Activated CD4-positive, alpha-beta T cell treated with anti-CD3 and anti-CD28 coated beads for 36 hours (primary cell): ENCODE measurements around the gene OAF. TPM values are rescaled to one million over a fixed set of nuclear protein-coding genes. Genes with fewer than 3 reads are reported as not detected.

Source experiments
- ATAC-seq: fragments of 200-7000 bp; cut with Tn5 transposase; one replicate; pipeline ENCODE4 v1.10.0; 2021; ENCODE audit warnings: mild to moderate bottlenecking, moderate library complexity
- CTCF ChIA-PET: fragments of 350-600 bp; sonication (Branson Sonifier 250); formaldehyde crosslinking; loops from one replicate; lab custom pipeline; 2021; ENCODE audit warnings: antibody characterized with exemption; lab: Charles Lee
- POLR2A ChIA-PET: fragments of 350-600 bp; sonication (Branson Sonifier 250); formaldehyde crosslinking; loops from one replicate; lab custom pipeline; 2021; ENCODE audit warnings: antibody characterized with exemption, inconsistent platforms; lab: Charles Lee
- DNase-seq: peaks from one replicate; pipeline ENCODE4 v3.0.0-alpha.2; 2020
- H3K27ac Mint-ChIP-seq: one replicate; pipeline ENCODE4 v1.8.0; 2021; ENCODE audit warnings: mixed read lengths
- H3K27me3 Mint-ChIP-seq: one replicate; pipeline ENCODE4 v1.8.0; 2021; ENCODE audit warnings: mixed read lengths
- H3K36me3 Mint-ChIP-seq: one replicate; pipeline ENCODE4 v1.8.0; 2021; ENCODE audit warnings: low read depth, mixed read lengths
- H3K4me1 Mint-ChIP-seq: one replicate; pipeline ENCODE4 v1.8.0; 2021; ENCODE audit warnings: mixed read lengths
- H3K4me3 Mint-ChIP-seq: one replicate; pipeline ENCODE4 v1.8.0; 2021; ENCODE audit warnings: mild to moderate bottlenecking, moderate library complexity, mixed read lengths
- H3K9me3 Mint-ChIP-seq: one replicate; pipeline ENCODE4 v1.8.0; 2021; ENCODE audit warnings: low read depth, mixed read lengths
- intact Hi-C, 2 experiments: fragments of 100-400 bp; cut with DNase I in 1 of 2; cut with micrococcal nuclease in 1 of 2; formaldehyde crosslinking; loops; one replicate each; pipeline versions ENCODE4 v1.14.2 to v1.15.1; 2022 to 2024; cut with DNase I, micrococcal nuclease
- total RNA-seq, 2 experiments: library from RNA; stranded (reverse); gene quantifications; one replicate each; pipeline ENCODE4 v1.2.3, GENCODE V29; 2021

Gene OAF
- 1 to 10 TPM; 1.4 to 1.6 TPM for total RNA-seq

DNA sequence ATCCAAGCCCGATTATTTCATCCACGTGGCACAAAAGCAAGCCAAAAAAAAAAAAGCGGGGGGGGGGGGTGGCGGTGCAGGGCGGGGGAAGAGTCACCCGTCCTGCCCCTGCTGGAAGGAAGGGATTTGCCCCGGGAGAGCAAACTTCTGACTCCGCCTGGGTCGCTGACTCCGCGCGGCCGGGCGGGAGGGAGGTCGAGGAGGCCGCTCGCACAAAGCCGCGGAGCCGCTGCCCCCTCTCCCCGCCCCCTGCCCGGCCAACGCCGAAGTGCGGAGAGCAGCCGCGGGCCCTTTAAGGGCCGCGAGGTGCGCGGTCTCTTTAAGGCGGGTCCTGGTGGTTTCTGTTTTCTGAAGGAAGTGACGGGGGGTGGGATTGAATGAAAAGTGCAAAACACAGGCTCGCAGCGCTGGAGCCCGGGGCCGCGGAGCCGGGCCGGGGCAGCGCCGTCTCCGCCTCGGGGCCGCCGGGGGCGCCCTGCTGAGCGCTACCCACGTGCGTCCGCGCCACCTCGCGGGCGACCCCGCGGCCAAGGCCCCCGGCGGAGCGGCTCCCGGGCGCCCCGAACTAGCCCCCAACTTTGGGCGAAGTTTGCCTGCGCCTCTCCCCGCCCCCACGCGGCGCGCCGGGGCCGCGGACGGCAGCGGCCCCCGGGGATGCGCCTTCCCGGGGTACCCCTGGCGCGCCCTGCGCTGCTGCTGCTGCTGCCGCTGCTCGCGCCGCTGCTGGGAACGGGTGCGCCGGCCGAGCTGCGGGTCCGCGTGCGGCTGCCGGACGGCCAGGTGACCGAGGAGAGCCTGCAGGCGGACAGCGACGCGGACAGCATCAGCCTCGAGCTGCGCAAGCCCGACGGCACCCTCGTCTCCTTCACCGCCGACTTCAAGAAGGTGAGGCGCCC lies at the start of gene OAF:
Gene OAF (plus strand): TSS at position 407 of the 896 bp plus-strand sequence. CDS start 248 bp downstream, at position 655.
- Mint-ChIP-seq H3K27me3 (peaks cover 25% of the 10 kb centered on the region), H3K4me3 (peak within 1 kb of the TSS; percentile 74), H3K27ac (peak within 1 kb of the TSS; percentile 34), H3K36me3 (no peaks in the 10 kb centered on the region), H3K4me1 (peaks cover 11% of the 10 kb centered on the region), H3K9me3 (no peaks in the 10 kb centered on the region)
- intact Hi-C loops: loop anchor here in 1 of 2 experiments (1.0 kb wide), 3 partner anchors 37 to 482 kb away; partner anchors contain the start of gene NECTIN1
- ChIA-PET CTCF (no interaction called here), POLR2A (no interaction called here)
- ATAC-seq (peak; percentile 93), DNase-seq (peak; percentile 70)

DNA sequence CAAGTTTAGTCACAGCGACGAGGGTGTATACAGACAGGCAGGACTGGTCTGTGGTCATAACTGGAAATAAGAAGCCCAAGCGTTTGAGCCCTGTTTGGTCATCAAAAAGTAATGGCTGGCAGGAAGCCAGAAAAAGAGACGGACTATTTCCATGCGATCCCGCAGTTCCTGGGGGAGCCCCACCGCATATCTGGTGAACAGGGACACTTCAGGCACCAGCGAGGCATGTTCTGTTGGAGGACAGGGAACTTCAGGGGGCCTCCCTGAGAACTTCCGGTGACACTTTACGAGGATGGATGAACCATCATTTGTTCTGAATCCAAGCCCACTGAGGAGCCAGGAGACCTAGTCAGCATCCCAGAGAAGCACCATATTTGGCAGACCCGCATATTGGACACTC lies 43.2 kb upstream of the OAF start:
- Mint-ChIP-seq H3K27ac (no peak overlapping the region), H3K9me3 (peaks cover 4% of the 10 kb centered on the region), H3K27me3 (peaks cover 59% of the 10 kb centered on the region), H3K4me3 (no peak overlapping the region), H3K36me3 (peaks cover 2% of the 10 kb centered on the region), H3K4me1 (peaks cover 4% of the 10 kb centered on the region)
- intact Hi-C loops: loop anchor here in 1 of 2 experiments (5.0 kb wide), 1 partner anchor 500 kb away; no protein-coding TSS in a partner anchor
- ATAC-seq: no peak
- CTCF ChIA-PET: interaction anchor here (0.5 to 2.2 kb wide), 4 partner anchors 41 to 135 kb away, joined by 3 to 10 read pairs (median 4); no protein-coding TSS in a partner anchor
- no peak for DNase-seq
- POLR2A ChIA-PET: no interaction called here

- Mint-ChIP-seq H3K27me3 (peaks cover 64% of the 10 kb centered on the region), H3K27ac (no peak overlapping the region), H3K9me3 (peaks cover 4% of the 10 kb centered on the region), H3K36me3 (peaks cover 2% of the 10 kb centered on the region), H3K4me1 (peaks cover 4% of the 10 kb centered on the region), H3K4me3 (peak overlapping the region; percentile 40)
- DNase-seq: no peak
- CTCF ChIA-PET: interaction anchor here (0.5 to 2.2 kb wide), 14 partner anchors 9 to 134 kb away, joined by 3 to 10 read pairs (median 3); no protein-coding TSS in a partner anchor
- ATAC-seq: no peak
- intact Hi-C loops: loop anchor here in 1 of 2 experiments (5.0 kb wide), 1 partner anchor 501 kb away; no protein-coding TSS in a partner anchor
- POLR2A ChIA-PET: interaction anchor here (0.6 kb wide), 1 partner anchor 120 kb away, joined by 11 read pairs; no protein-coding TSS in a partner anchor
These were observed 42.5 kb upstream of the OAF start for GRCh38 chr11:120168108-120168959.

DNA sequence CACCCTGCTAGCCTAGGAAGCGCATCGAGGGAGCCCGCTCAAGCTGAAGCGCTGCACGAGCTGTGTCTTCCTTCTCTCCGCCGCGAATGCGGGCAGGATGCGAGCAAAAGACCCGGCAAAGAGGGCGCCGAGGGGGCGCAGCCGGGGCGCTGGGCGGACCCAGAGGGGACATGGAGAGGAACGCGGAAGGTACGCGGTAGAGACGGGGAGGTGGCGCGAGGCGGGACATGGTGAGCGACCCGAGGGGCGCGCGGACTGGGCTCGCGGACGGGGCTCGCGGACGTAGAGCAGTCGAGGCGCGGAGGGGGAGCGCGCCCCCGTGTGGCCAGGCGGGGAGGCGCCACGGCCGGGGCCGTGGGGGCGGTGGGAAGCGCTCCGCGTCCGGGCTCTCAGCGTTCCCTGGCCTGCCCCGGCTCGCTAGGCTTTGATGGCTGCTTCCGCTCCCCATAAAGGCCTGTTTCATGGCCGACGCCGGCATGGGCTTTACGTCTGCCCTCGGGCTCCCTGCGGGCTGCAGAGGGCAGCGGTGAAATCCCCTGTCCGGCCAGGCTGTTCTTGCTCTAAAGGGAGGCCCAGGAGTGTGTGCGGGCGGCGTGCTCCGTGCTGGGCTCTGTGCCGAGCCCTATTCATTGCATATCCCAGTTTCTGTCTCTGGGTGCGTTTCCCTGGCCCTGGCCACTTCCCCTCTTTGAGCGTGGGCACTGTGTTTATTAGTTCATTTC lies 41.7 kb upstream of the OAF start:
- ATAC-seq: peak; percentile 84
- DNase-seq: peak; percentile 78
- Mint-ChIP-seq H3K36me3 (peaks cover 2% of the 10 kb centered on the region), H3K9me3 (peaks cover 4% of the 10 kb centered on the region), H3K4me3 (peak overlapping the region; percentile 40), H3K27me3 (peaks cover 67% of the 10 kb centered on the region), H3K27ac (no peak overlapping the region), H3K4me1 (peaks cover 4% of the 10 kb centered on the region)
- intact Hi-C loops: loop anchor here in 1 of 2 experiments (1.0 to 5.0 kb wide), 2 partner anchors 41 to 502 kb away; no protein-coding TSS in a partner anchor
- ChIA-PET POLR2A (interaction anchor here (0.6 kb wide), 1 partner anchor 119 kb away, joined by 11 read pairs; no protein-coding TSS in a partner anchor), CTCF (interaction anchor here (0.6 to 2.2 kb wide), 12 partner anchors 8 to 134 kb away, joined by 3 to 10 read pairs (median 4); no protein-coding TSS in a partner anchor)

- ChIA-PET POLR2A (no interaction called here), CTCF (interaction anchor here (0.7 to 2.4 kb wide), 5 partner anchors 12 to 133 kb away, joined by 3 to 19 read pairs (median 8); no protein-coding TSS in a partner anchor)
- peaks cover 4% of the 10 kb centered on the region for H3K9me3 Mint-ChIP-seq
- intact Hi-C loops: loop anchor here in 1 of 2 experiments (1.0 to 5.0 kb wide), 2 partner anchors 40 to 503 kb away; no protein-coding TSS in a partner anchor
- no peak overlapping the region for H3K4me3 Mint-ChIP-seq
- peaks cover 2% of the 10 kb centered on the region for H3K36me3 Mint-ChIP-seq
- no peak overlapping the region for H3K27ac Mint-ChIP-seq
- ATAC-seq: no peak
- peaks cover 4% of the 10 kb centered on the region for H3K4me1 Mint-ChIP-seq
- H3K27me3 Mint-ChIP-seq: peaks cover 70% of the 10 kb centered on the region
- no peak for DNase-seq
These were observed 40.7 kb upstream of the OAF start for GRCh38 chr11:120169981-120170698.

DNA sequence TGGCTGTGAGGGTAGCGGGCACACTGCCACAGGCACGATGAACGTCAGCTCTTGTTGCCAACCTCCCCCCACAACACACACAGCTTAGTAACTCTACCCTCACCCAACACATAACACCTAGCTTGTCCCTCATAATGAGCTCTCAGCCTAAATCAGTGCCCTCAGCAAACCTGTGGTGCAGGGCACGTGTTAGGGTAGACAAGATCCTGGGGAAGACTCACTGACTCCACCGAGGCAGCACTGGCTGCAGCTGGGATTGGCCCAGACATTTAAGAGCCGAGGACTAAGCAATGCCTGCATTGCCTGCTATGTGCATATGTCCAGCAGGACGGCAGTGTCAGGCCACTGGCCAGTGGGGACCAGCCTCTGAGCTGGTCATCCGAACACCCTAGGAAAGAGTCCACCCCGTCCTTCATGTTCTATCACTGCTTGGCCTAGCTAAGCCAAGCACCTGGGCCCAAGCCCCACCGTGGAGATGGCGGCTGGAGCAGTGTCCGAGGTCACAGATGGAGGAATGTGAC lies 40.0 kb upstream of the OAF start:
- ATAC-seq (no peak), DNase-seq (no peak)
- Mint-ChIP-seq H3K27ac (no peak overlapping the region), H3K4me3 (no peak overlapping the region), H3K9me3 (peaks cover 4% of the 10 kb centered on the region), H3K27me3 (peaks cover 70% of the 10 kb centered on the region), H3K4me1 (peaks cover 4% of the 10 kb centered on the region), H3K36me3 (peaks cover 2% of the 10 kb centered on the region)
- CTCF ChIA-PET: interaction anchor here (0.7 to 2.4 kb wide), 6 partner anchors 11 to 132 kb away, joined by 3 to 19 read pairs (median 6); no protein-coding TSS in a partner anchor
- POLR2A ChIA-PET: no interaction called here
- intact Hi-C loops: no loop called here

DNA sequence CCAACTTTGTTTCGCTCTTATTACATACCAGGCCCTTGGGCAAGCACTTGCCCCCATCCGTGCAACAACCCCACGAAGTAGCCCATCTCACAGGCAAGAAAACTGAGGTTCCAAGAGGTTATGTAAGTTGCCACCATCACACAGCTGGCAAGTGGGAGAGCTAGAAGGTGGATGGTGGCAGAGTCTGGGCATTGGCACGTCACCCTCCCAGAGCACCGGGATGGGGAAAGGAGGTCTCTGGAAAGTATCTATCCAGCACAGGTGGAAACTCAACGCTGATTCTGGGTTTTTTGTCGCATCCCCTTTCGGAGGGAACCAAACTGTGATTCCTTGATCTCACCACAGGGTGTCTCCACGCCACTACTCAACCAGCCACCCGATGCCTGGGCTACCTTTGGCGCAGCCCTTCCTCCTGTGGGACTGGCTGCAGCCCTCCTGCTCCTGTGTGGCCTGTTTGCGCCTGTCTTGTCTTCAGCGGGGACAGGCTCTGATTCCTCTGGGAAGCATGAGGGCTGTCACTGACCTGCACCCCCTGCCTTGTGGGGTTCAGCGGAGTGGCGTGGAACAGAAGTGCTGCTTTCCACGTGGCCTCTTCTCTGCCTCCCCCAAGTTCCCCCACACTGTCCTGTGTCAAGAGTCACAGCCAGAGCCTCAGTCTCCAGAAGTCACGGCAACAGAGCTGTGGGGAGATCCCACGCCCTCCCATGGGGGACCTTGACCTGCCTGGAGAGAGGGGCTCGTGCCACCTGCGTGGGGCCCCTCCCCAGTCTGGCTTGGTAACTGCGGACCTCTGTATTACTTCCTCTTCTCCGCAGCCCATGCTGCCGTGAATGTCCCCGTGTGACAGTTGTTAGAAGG lies 38.5 kb upstream of the OAF start:
- peak; percentile 60 for ATAC-seq
- intact Hi-C loops: loop anchor here (1.0 kb wide), 2 partner anchors 57 to 131 kb away; no protein-coding TSS in a partner anchor
- CTCF ChIA-PET: interaction anchor here (0.7 to 2.4 kb wide), 11 partner anchors 8 to 694 kb away, joined by 3 to 19 read pairs (median 4); no protein-coding TSS in a partner anchor
- POLR2A ChIA-PET: no interaction called here
- no peak overlapping the region for H3K27ac Mint-ChIP-seq
- DNase-seq: peak; percentile 76
- H3K4me3 Mint-ChIP-seq: no peak overlapping the region
- peaks cover 61% of the 10 kb centered on the region for H3K27me3 Mint-ChIP-seq
- H3K4me1 Mint-ChIP-seq: peaks cover 4% of the 10 kb centered on the region
- no peaks in the 10 kb centered on the region for H3K36me3 Mint-ChIP-seq
- no peaks in the 10 kb centered on the region for H3K9me3 Mint-ChIP-seq

DNA sequence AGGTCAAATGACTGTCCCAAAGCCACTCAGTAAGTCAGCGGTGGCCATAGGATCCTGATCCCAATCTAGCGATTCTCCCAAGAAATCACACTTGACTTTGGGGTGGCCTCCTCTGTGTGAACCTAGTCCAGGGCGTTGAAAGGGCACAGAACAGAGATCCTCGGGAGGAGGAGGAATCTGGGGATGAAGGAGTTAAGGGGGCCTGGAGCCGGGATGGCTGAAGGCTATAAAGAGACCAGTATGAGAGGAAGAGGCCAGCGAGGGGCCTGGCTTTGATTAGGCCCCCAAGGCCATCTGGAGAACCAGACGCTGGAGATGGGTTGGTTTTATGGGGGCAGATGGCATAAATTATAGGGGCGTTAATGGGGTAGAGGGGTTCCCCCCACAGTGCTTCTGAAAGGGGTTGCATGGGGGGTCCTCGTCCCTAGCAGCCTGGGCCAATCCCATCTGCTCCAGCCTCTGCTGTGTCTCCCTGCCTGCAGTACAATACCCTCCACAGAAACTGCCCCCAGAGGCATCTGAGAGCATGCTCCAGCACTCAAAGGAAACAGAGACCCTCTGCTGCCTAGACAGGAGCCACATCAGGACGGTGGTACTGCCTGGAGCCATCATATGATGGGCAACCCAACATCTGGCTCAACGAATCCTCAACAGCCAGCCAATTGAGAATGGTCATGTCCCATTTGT lies 37.7 kb upstream of the OAF start:
- ATAC-seq (no peak), DNase-seq (no peak)
- Mint-ChIP-seq H3K4me1 (peaks cover 4% of the 10 kb centered on the region), H3K9me3 (no peaks in the 10 kb centered on the region), H3K27ac (no peak overlapping the region), H3K27me3 (peaks cover 53% of the 10 kb centered on the region), H3K36me3 (no peaks in the 10 kb centered on the region), H3K4me3 (no peak overlapping the region)
- ChIA-PET CTCF (interaction anchor here (0.6 to 1.5 kb wide), 8 partner anchors 39 to 695 kb away, joined by 3 to 5 read pairs (median 3); no protein-coding TSS in a partner anchor), POLR2A (no interaction called here)
- intact Hi-C loops: no loop called here
